ENCODE measurements around the gene HOOK2.
A peak's percentile ranks its signal among the peaks of the same experiment; 100 is the strongest.

The HOOK2 gene

DNA sequence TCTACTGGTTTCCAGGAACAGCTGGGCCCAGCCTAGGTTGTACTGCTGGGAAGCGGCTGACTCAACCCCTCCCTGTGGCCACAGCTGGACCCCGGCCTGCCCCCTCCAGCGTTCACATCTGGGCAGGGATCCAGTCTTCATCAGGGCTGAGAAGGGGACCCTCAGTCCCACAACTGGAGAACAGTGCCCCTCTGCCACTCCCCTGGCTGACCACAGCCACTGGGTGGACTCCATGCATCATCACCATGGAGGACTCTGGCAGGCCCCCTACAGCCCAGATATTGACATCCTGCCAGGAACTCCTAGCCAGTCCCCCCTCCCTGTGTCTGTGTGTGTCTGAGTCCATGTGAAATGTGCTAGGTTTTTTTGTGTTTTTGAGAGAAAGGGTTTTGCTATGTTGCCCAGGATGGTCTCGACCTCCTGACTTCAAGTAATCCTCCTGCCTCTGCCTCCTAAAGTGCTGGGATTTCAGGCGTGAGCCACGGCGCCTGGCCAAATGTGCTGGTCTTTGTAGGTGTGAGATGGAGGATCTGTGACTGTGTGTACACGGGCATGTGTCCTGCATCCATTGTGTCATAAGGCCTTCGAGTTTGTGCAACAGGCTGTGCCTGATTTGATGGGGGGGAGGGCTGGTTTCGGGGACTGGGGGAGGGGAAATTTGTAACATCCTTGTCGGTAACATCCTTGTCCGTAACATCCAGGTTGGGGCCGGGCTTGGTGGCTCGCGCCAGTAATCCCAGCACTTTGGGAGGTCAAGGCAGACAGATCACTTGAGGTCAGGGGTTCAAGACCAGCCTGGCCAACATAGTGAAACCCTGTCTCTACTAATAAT lies 4.0 kb upstream of the HOOK2 start:
- Mint-ChIP-seq H3K4me1 (peaks cover 51% of the 10 kb centered on the region), H3K9me3 (no peaks in the 10 kb centered on the region), H3K27me3 (no peaks in the 10 kb centered on the region), H3K36me3 (ENCODE audit: low read depth) (no peaks in the 10 kb centered on the region), H3K27ac (peak overlapping the region; percentile 85), H3K4me3 (peak overlapping the region; percentile 84)
- DNase-seq (no peak), ATAC-seq (no peak)

DNA sequence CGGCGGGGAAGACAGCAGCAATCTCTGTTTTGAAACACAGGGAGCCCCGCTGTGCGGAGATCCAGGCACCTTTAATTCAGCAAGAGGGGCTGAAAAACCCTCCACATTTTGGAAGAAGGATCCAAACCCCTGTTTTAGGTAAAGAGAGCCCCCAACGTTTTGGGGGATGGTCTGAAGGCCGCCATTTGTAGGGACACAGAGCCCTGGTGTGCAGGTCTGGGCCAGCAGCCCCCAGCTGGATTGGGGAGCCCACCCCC lies 3.5 kb upstream of the HOOK2 start:
- H3K27ac Mint-ChIP-seq = peak overlapping the region; percentile 85
- H3K27me3 Mint-ChIP-seq = no peaks in the 10 kb centered on the region
- H3K9me3 Mint-ChIP-seq = no peaks in the 10 kb centered on the region
- peak overlapping the region; percentile 84 for H3K4me3 Mint-ChIP-seq
- no peak for ATAC-seq
- DNase-seq = no peak
- H3K4me1 Mint-ChIP-seq = peaks cover 53% of the 10 kb centered on the region
- H3K36me3 Mint-ChIP-seq (ENCODE audit: low read depth) = no peaks in the 10 kb centered on the region

DNA sequence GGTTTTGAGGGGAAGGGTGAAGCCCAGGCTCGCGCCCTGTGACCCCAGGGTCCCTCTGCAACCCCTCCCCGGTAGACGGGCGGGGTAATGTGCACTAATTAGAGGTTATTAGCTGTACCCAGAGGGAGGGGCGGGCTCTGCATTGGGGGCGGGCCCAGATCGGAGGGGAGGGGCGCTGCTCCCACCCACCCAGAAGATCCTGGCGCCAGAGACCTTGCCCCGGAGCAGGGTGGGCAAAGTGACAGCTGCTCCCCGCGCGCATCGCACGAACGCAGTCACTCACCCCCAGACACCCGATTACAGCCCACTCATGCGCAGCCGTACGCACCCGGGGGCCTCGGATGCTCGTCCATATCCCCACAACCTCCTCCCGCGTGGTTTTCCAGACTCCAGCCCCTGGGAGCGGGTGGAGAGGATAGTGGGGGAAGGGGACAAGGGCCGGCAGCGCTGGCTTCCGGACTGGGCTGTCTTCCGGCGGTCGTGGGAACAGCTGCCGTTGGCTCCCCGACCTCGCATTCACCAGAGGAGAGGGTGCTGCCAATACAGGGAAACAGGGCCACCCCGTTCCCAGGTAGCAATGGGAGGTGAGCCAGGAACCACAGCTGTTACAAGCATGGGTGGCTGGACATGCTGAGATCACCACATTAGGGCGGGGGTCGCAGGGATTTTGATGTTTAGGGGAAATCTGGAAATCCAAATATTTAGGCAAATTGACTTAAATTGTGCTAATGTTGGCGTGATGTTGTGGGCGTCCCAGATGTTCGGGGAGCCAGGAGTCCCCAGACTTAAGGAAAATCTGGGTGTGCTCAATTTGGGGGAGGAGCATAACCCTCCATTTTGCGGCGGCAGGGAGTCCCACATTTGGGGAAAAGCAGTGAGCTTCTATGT lies 2.9 kb upstream of the HOOK2 start:
- peak; percentile 61 for DNase-seq
- no peaks in the 10 kb centered on the region for H3K27me3 Mint-ChIP-seq
- peak; percentile 7 for ATAC-seq
- no peaks in the 10 kb centered on the region for H3K9me3 Mint-ChIP-seq
- no peaks in the 10 kb centered on the region for H3K36me3 Mint-ChIP-seq (ENCODE audit: low read depth)
- peak overlapping the region; percentile 85 for H3K27ac Mint-ChIP-seq
- peaks cover 54% of the 10 kb centered on the region for H3K4me1 Mint-ChIP-seq
- H3K4me3 Mint-ChIP-seq = peak overlapping the region; percentile 84

DNA sequence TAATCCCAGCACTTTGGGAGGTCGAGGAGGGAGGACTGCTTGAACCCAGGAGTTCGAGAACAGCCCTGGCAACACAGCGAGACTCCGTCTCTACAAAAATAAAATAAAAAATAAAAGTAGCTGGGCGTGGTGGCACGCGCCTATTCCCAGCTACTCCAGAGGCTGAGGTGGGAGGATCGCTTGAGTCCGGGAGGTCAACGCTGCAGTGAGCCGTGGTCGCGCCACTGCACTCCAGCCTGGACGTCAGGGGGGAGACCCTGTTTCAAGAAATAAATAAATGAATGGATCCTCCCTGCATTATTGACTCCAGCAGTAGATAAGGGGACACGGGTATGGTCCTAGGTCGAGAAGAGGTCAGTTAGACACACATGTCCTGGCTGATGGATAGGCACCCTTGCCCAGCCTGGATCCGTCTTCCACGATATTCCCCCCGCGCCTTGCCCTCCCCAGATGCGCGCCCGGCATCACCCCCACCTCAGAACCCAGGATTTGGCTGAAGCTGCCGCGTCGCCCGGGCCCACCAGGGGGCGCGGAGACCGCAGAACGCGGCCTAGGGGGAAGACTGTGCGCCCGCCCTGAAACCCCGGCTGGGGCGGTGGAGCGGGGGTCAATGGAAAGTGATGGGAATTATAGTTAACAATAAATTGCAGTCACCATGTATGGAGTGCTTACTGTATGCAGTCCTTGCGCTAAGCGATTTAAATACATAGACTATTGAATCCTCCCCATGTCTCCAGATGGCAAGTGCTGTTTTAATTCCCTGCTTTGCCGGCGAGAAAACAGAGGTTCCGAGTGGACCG lies 2.1 kb upstream of the HOOK2 start:
- ATAC-seq = peak; percentile 34
- Mint-ChIP-seq H3K27ac (peak overlapping the region; percentile 85), H3K36me3 (ENCODE audit: low read depth) (no peaks in the 10 kb centered on the region), H3K27me3 (no peaks in the 10 kb centered on the region), H3K4me3 (peak overlapping the region; percentile 84), H3K9me3 (no peaks in the 10 kb centered on the region), H3K4me1 (peaks cover 52% of the 10 kb centered on the region)
- DNase-seq = peak; percentile 90

DNA sequence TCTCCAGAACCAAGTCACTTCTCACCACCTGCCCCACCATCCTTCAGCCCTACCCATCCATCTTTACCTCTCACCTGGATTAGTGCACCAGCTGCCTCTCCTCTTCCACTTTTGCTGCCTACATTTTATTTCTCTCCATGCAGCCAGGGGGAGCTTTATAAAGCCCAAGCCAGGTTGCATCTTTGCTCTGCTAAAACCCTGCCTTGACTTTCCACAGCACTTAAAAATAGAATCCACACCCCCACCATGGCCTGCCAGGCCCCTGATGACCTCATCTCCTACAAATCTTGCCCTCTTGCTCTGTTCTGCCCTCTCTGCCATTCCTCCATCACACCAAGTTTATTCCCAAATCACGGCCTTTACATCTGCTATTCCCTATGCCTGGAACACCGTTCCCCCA lies 1.8 kb downstream of the HOOK2 start:
- no peak overlapping the region for H3K4me3 Mint-ChIP-seq

DNA sequence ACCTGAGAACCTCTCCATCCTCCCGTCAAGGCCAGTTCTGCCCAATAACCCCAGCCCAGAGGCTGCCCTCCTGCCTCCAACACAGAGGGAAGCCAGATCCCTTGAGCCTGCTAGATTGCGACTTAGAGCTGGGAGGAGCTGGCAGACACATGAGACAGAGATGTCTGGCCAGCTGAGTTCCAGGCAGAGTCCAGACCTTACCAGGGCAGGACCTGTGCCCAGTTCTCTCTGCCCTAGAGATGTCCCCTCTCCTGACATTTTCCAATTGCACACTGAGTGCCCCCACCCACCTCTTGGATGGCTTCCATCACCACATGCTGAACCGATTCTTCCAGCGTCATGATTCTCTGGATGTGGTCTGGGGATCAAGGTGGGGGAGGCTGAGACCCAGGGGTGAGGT lies 3.0 kb downstream of the HOOK2 start:
- no peak overlapping the region for H3K27ac Mint-ChIP-seq
- no peak overlapping the region for H3K4me3 Mint-ChIP-seq
- no peak for ATAC-seq
- DNase-seq = no peak
- H3K4me1 Mint-ChIP-seq = peaks cover 15% of the 10 kb centered on the region
- no peaks in the 10 kb centered on the region for H3K27me3 Mint-ChIP-seq
- no peaks in the 10 kb centered on the region for H3K36me3 Mint-ChIP-seq (ENCODE audit: low read depth)
- H3K9me3 Mint-ChIP-seq = no peaks in the 10 kb centered on the region

More for the DNA sequence above, 1.8 kb downstream of the HOOK2 start:
- Mint-ChIP-seq H3K27ac (no peak overlapping the region), H3K4me1 (peaks cover 25% of the 10 kb centered on the region), H3K36me3 (ENCODE audit: low read depth) (no peaks in the 10 kb centered on the region), H3K27me3 (no peaks in the 10 kb centered on the region), H3K9me3 (no peaks in the 10 kb centered on the region)
- ATAC-seq = no peak
- no peak for DNase-seq

DNA sequence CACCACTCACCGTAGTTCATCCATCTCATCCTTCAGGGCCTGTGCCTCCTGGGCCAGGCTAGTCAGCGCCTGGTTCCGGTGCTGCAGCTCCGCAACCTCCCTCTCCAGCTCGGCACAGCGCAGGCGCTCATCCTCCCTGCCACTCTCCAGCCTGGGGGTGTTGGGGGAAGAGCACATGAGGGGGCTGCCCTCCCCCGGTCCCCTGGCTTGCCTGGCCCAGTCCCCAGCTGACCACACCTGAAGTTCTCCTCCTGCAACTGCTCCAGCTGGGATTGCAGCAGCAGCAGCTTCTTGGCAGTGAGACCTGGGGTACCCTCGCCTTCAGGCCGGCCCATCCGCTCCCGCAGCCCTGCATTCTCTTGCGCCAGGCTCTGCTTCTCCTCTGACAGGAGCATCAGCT lies 4.4 kb downstream of the HOOK2 start:
- no peak overlapping the region for H3K27ac Mint-ChIP-seq
- no peaks in the 10 kb centered on the region for H3K9me3 Mint-ChIP-seq
- no peaks in the 10 kb centered on the region for H3K27me3 Mint-ChIP-seq
- peaks cover 11% of the 10 kb centered on the region for H3K4me1 Mint-ChIP-seq
- DNase-seq (no peak), ATAC-seq (no peak)
- no peaks in the 10 kb centered on the region for H3K36me3 Mint-ChIP-seq (ENCODE audit: low read depth)
- H3K4me3 Mint-ChIP-seq = no peak overlapping the region

DNA sequence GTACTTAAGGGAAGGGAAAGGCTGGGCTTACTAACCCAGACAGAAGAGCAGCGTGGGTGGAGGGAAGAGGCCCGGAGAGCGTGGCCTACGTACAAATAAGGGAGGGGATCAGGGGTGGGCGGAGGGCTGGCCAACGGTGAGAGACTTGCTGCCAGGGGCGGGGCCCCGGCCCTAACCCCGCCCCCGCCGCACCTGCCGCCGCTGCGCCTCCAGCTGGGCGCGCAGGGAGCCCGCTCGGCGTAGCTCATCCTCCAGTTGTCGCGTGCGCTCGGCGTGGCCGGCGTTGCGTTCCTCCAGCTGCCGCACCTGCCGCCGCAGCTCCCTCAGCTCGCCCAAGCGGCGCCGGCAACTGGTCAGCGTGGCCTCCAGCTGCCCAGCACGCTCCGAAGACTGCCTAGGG lies 5.7 kb downstream of the HOOK2 start:
- H3K27me3 Mint-ChIP-seq = no peaks in the 10 kb centered on the region
- H3K4me1 Mint-ChIP-seq = peaks cover 11% of the 10 kb centered on the region
- DNase-seq (peak; percentile 38), ATAC-seq (peak; percentile 75)
- H3K4me3 Mint-ChIP-seq = peak overlapping the region; percentile 21
- no peaks in the 10 kb centered on the region for H3K9me3 Mint-ChIP-seq
- H3K36me3 Mint-ChIP-seq (ENCODE audit: low read depth) = no peaks in the 10 kb centered on the region
- H3K27ac Mint-ChIP-seq = no peak overlapping the region

DNA sequence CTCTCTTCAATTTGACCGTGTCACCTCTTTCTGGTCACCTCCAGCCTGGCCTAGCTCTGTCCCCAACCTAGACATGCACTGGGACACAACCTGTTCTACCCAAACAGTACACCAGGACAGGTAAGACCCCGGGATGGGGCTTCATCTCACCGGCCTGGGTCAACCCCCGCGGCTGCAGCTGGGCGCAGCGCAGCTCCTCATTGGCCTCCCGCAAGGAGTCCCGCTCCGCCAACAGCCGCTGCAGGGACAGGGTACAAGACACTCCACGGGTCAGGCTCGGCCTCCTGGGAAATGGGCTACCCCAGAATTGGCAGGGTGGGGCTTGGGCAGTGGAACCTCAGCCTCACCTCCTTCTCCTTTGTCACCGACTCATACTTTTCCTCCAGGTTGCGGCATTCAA lies 7.7 kb downstream of the HOOK2 start:
- no peaks in the 10 kb centered on the region for H3K36me3 Mint-ChIP-seq (ENCODE audit: low read depth)
- H3K4me1 Mint-ChIP-seq = no peaks in the 10 kb centered on the region
- H3K27me3 Mint-ChIP-seq = no peaks in the 10 kb centered on the region
- no peak for DNase-seq
- no peak overlapping the region for H3K4me3 Mint-ChIP-seq
- no peaks in the 10 kb centered on the region for H3K9me3 Mint-ChIP-seq
- H3K27ac Mint-ChIP-seq = no peak overlapping the region
- no peak for ATAC-seq

DNA sequence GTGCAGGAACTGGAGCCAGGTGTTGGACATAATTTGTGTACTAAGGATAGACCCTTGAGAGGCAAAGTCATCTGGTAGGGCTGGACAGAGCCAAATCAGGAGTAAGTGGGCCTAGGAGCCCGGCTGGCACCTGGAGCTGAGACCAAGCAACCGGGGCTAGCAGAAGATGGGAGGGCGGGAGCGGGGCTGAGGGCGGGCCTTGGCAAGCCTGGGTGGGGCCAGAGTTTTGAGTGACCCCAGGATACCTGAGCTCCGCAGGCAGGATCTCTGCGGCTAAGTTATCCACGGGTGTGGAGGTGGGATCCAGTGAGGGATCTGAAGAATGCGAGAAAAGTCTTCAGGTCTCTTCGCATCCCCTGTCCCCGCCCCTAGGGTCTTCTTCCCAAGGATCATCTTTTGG lies 8.2 kb downstream of the HOOK2 start:
- no peak overlapping the region for H3K27ac Mint-ChIP-seq
- H3K9me3 Mint-ChIP-seq = no peaks in the 10 kb centered on the region
- no peaks in the 10 kb centered on the region for H3K36me3 Mint-ChIP-seq (ENCODE audit: low read depth)
- no peaks in the 10 kb centered on the region for H3K27me3 Mint-ChIP-seq
- no peak overlapping the region for H3K4me3 Mint-ChIP-seq
- H3K4me1 Mint-ChIP-seq = no peaks in the 10 kb centered on the region
- ATAC-seq (no peak), DNase-seq (no peak)

DNA sequence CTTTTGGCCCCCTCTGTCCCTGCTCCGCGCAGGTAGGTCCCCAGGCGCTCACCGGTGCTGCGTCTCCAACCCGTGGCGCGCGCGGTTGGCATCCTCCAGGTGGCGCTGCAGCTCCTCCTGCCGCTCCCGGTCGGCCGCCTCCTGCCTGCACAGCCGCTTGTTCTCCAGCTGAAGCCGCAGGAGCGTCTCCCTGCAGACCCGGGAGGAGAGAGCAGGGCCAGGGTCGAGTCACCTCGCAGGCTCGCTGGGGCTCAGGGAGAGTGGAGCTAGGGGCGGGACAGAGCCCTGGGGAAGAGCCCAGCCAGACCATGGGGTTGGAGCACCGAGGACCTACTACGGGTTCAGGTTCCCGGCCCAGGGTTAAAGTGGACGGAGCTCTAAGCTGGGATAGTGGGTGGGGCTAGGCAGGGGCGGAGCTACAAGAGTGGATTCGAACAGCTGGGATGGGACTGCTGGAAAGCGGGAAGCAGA lies 9.3 kb downstream of the HOOK2 start:
- Mint-ChIP-seq H3K27ac (no peak overlapping the region), H3K27me3 (no peaks in the 10 kb centered on the region), H3K9me3 (no peaks in the 10 kb centered on the region), H3K4me1 (no peaks in the 10 kb centered on the region), H3K4me3 (no peak overlapping the region), H3K36me3 (ENCODE audit: low read depth) (no peaks in the 10 kb centered on the region)
- no peak for ATAC-seq
- no peak for DNase-seq

DNA sequence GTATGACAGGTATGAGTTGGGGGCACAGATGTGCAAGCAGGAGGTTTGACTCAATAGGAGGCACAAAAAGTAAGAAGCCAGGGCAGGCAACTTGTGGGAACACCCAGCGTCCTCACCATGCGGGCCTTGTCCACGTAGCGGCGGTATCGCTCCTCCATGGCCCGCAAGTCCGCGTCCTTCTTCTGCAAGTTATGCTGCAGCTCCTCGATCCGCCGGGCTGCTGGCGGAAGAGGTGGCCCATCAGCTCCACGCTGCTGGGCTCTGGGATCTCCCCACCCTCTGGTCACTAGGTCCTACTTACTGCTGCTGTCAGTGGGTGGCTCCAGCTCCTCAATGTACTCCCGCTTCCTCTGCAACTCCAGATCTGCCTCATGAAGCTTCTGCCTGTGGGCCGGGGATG lies 10.7 kb downstream of the HOOK2 start:
- ATAC-seq = no peak
- Mint-ChIP-seq H3K27me3 (peaks cover 1% of the 10 kb centered on the region), H3K27ac (no peak overlapping the region), H3K9me3 (no peaks in the 10 kb centered on the region), H3K4me3 (no peak overlapping the region), H3K4me1 (peaks cover 2% of the 10 kb centered on the region), H3K36me3 (ENCODE audit: low read depth) (no peaks in the 10 kb centered on the region)
- no peak for DNase-seq

DNA sequence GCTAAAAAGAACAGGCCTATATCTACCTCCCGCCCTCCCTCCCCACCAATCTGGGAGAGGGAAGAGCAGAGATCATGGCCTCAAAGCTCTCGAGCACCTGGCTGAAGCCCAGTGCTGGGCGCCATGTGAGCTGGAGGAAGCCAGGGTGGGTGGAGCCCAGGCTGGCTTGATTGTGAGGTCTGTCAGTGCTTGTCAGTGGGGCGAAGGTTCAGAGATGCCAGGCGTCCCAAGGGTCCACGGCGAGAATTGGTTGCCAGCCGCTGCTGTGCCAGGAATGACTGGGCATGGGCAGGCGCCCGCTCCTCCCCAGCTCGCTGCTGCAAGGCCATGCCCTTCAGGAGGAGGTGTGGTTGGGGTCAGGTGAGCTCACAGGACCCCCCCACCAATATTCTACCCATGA lies 12.3 kb downstream of the HOOK2 start:
- Mint-ChIP-seq H3K36me3 (ENCODE audit: low read depth) (no peaks in the 10 kb centered on the region), H3K27me3 (peaks cover 1% of the 10 kb centered on the region), H3K9me3 (no peaks in the 10 kb centered on the region)

DNA sequence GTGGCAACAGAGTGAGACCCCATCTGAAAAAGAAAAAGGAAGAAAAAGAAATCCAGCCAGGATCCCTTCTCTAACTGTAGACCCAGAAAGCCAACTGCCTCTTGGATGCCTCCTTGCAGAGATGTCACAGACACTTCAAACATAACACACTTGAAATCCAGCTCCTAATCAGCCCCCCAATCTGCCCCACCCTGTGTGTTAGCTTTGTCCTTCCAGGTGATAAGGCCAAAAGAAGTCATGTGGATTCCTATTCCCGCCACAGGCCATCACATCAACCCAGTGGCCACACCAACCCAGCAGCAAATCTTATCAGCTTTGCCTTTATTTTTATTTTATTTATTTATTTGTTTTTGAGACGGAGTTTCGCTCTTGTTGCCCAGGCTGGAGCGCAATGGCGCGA lies 15.7 kb downstream of the HOOK2 start:
- no peak for DNase-seq
- no peak for ATAC-seq
- H3K4me1 Mint-ChIP-seq = peaks cover 6% of the 10 kb centered on the region
- peaks cover 8% of the 10 kb centered on the region for H3K27me3 Mint-ChIP-seq
- H3K27ac Mint-ChIP-seq = no peak overlapping the region
- no peak overlapping the region for H3K4me3 Mint-ChIP-seq
- H3K36me3 Mint-ChIP-seq (ENCODE audit: low read depth) = no peaks in the 10 kb centered on the region
- no peaks in the 10 kb centered on the region for H3K9me3 Mint-ChIP-seq

More for the DNA sequence above, 12.3 kb downstream of the HOOK2 start:
- DNase-seq = no peak
- H3K4me1 Mint-ChIP-seq = peaks cover 4% of the 10 kb centered on the region
- H3K27ac Mint-ChIP-seq = no peak overlapping the region
- no peak for ATAC-seq
- H3K4me3 Mint-ChIP-seq = no peak overlapping the region
